GM21447 (cell line): Measurements from ENCODE around the gene CSNK1G2.

Experiments used
- ATAC-seq: cut with Tn5 transposase; IDR thresholded peaks from one replicate; pipeline ENCODE4 v1.9.1; 2021; ENCODE audit not compliant: unreplicated experiment

The CSNK1G2 gene

GRCh38 chr19:1943661-1944087 lies 2.7 kb downstream of the CSNK1G2 start:
- ATAC-seq, result no peak

GRCh38 chr19:1944088-1944915 lies 3.3 kb downstream of the CSNK1G2 start:
- no peak for ATAC-seq

- no peak for ATAC-seq
Observed at GRCh38 chr19:1944916-1945561, 4.1 kb downstream of the CSNK1G2 start.

GRCh38 chr19:1945899-1946298 lies 4.9 kb downstream of the CSNK1G2 start:
- no peak for ATAC-seq

GRCh38 chr19:1947651-1948209 lies 6.8 kb downstream of the CSNK1G2 start:
- ATAC-seq, result no peak

GRCh38 chr19:1949304-1950101 lies 8.5 kb downstream of the CSNK1G2 start:
- ATAC-seq, result no peak

GRCh38 chr19:1950640-1951039 lies 9.7 kb downstream of the CSNK1G2 start:
- ATAC-seq, result no peak

GRCh38 chr19:1952635-1953034 lies 11.7 kb downstream of the CSNK1G2 start:
- ATAC-seq, result no peak

GRCh38 chr19:1953037-1953436 lies 12.1 kb downstream of the CSNK1G2 start:
- ATAC-seq, result no peak

- no peak for ATAC-seq
Observed at GRCh38 chr19:1953441-1954094, 12.6 kb downstream of the CSNK1G2 start.

GRCh38 chr19:1954532-1954933 lies 13.6 kb downstream of the CSNK1G2 start:
- ATAC-seq, result no peak

- ATAC-seq, result no peak
Observed at GRCh38 chr19:1955171-1956121, 14.5 kb downstream of the CSNK1G2 start.

- no peak for ATAC-seq
Observed at GRCh38 chr19:1956122-1956494, 15.1 kb downstream of the CSNK1G2 start.

GRCh38 chr19:1956868-1957492 lies 16.0 kb downstream of the CSNK1G2 start:
- no peak for ATAC-seq

GRCh38 chr19:1957562-1958248 lies 16.7 kb downstream of the CSNK1G2 start:
- ATAC-seq, result no peak

- no peak for ATAC-seq
Observed at GRCh38 chr19:1959928-1960589, 19.1 kb downstream of the CSNK1G2 start.

GRCh38 chr19:1961000-1961883 lies 20.3 kb downstream of the CSNK1G2 start:
- ATAC-seq, result no peak
